K562 (cell line): ENCODE results near the gene MBD5. TPM values are rescaled to one million over a fixed set of nuclear protein-coding genes. Genes with fewer than 3 reads are reported as not detected.

Experiments
- ATAC-seq: fragments of 200-7000 bp; cut with Tn5 transposase; 3 replicates; pipeline ENCODE4 v1.9.1; 2020; ENCODE audit warnings: moderate library complexity
- BruUV-seq: library from RNA; stranded (reverse); fragments of 400-500 nt; replicated peaks from 2 replicates; lab custom pipeline; 2021; lab: Mats Ljungman, UMichigan
- CTCF ChIA-PET: fragments of 300-600 bp; formaldehyde crosslinking; extraction: SDS; loops from one replicate; lab custom pipeline; 2021; ENCODE audit warnings: low intra/inter-chr PET ratio; lab: Yijun Ruan, JAX
- POLR2A ChIA-PET: fragments of 300-600, 350-650 bp; sonication (Branson Sonifier 250); formaldehyde crosslinking; extraction: SDS; loops from one replicate; lab custom pipeline; 2021; ENCODE audit warnings: antibody characterized with exemption, inconsistent platforms; lab: Yijun Ruan, JAX
- DNase-seq, 4 experiments: peaks; one replicate each; pipeline versions ENCODE4 v3.0.0 to v3.0.0-alpha.2; 2011 to 2018; ENCODE audit warnings: low spot score in 3 of 4, mixed read lengths in 3 of 4; ENCODE audit errors: extremely low read depth in 1 of 4
- FAIRE-seq: peaks from 2 replicates; lab custom pipeline; 2011; peaks lifted over from hg19 to GRCh38; lab: Jason Lieb, UNC
- H2AFZ ChIP-seq: 2 replicates; pipeline ENCODE4 v1.6.0; 2011; ENCODE audit warnings: low read depth, low read length, control low read depth, inconsistent platforms
- H3K27ac ChIP-seq: fragments of 200-600 bp; 3 replicates; pipeline ENCODE4 v1.8.0; 2011; ENCODE audit warnings: low read depth, mild to moderate bottlenecking, control low read depth, inconsistent platforms, low read length, moderate library complexity, mixed read lengths; ENCODE audit errors: extremely low read depth
- H3K27me3 ChIP-seq, 2 experiments: fragments of 300-600 bp in 1 of 2; 2 replicates in 1 of 2; 3 replicates in 1 of 2; pipeline versions ENCODE4 v1.6.0 to v1.8.0; 2011; ENCODE audit warnings: inconsistent platforms in 2 of 2, low read length in 2 of 2, mild to moderate bottlenecking in 1 of 2, mixed read lengths in 1 of 2, moderate library complexity in 1 of 2; ENCODE audit not compliant: control insufficient read depth in 2 of 2, insufficient read depth in 2 of 2
- H3K36me3 ChIP-seq: fragments of 300-600 bp; 3 replicates; pipeline ENCODE4 v1.8.0; 2011; ENCODE audit warnings: mild to moderate bottlenecking, low read length, inconsistent platforms; ENCODE audit not compliant: control insufficient read depth, insufficient read depth
- H3K4me1 ChIP-seq, 2 experiments: fragments of 200-600 bp in 1 of 2; replicated peaks in 1 of 2; 2 replicates in 1 of 2; 3 replicates in 1 of 2; pipeline versions ENCODE4 v1.5.1 to v1.8.0; 2011; ENCODE audit warnings: inconsistent platforms in 2 of 2, low read length in 2 of 2, mild to moderate bottlenecking in 1 of 2, mixed read lengths in 1 of 2, moderate library complexity in 1 of 2; ENCODE audit not compliant: control insufficient read depth in 2 of 2, insufficient read depth in 2 of 2
- H3K4me2 ChIP-seq: 2 replicates; pipeline ENCODE4 v1.6.1; 2011; ENCODE audit warnings: low read length, control low read depth, inconsistent platforms, mixed read lengths; ENCODE audit not compliant: insufficient read depth
- H3K4me3 ChIP-seq: fragments of 200-600 bp; sonication (generic), shearing (Covaris generic); 2 replicates; pipeline ENCODE4 v1.5.1; 2016; ENCODE audit warnings: control low read depth, inconsistent platforms
- H3K79me2 ChIP-seq: fragments of 200-600 bp; 3 replicates; pipeline ENCODE4 v1.8.0; 2011; ENCODE audit warnings: low read length, inconsistent platforms; ENCODE audit not compliant: control insufficient read depth, insufficient read depth
- H3K9ac ChIP-seq, 2 experiments: 2 replicates each; pipeline versions ENCODE4 v1.6.0 to v1.6.1; 2011; ENCODE audit warnings: low read depth in 2 of 2, low read length in 2 of 2, control low read depth in 1 of 2, inconsistent platforms in 1 of 2, mild to moderate bottlenecking in 1 of 2, mixed read lengths in 1 of 2; ENCODE audit not compliant: insufficient read depth in 1 of 2
- H3K9me1 ChIP-seq: one replicate; pipeline ENCODE4 v1.6.0; 2011; ENCODE audit warnings: inconsistent platforms, mild to moderate bottlenecking, low read length, moderate library complexity; ENCODE audit not compliant: control insufficient read depth, insufficient read depth
- H3K9me3 ChIP-seq: replicated peaks from 2 replicates; pipeline ENCODE4 v1.5.1; 2011; ENCODE audit warnings: low read depth, low read length, inconsistent platforms; ENCODE audit not compliant: control insufficient read depth, insufficient read depth
- H4K20me1 ChIP-seq: replicated peaks from 2 replicates; pipeline ENCODE4 v1.6.1; 2011; ENCODE audit warnings: low read length, inconsistent platforms, mixed read lengths; ENCODE audit not compliant: control insufficient read depth, insufficient read depth
- ATF7 ChIP-seq: fragments of 450-650 bp; IDR thresholded peaks from 2 replicates; pipeline ENCODE4 v1.7.1; 2014; ENCODE audit warnings: mild to moderate bottlenecking, moderate library complexity
- BCOR ChIP-seq: fragments of 450-650 bp; IDR thresholded peaks from 2 replicates; pipeline ENCODE4 v1.6.1; 2016
- FOXJ2 ChIP-seq: fragments of 200-800 bp; sonication (Bioruptor generic); IDR thresholded peaks from 2 replicates; pipeline ENCODE4 v1.6.1; 2016; ENCODE audit warnings: missing genetic modification characterization, missing compliant biosample characterization
- GATA2 ChIP-seq: sonication (generic); formaldehyde crosslinking; IDR thresholded peaks from 2 replicates; pipeline ENCODE4 v1.4.0; 2020; ENCODE audit warnings: mild to moderate bottlenecking, missing genetic modification reagents
- HNRNPH1 ChIP-seq: fragments of 200-400 bp; formaldehyde crosslinking; optimal IDR thresholded peaks from 2 replicates; pipeline ENCODE3; 2017; ENCODE audit warnings: low read depth, mild to moderate bottlenecking, low read length, moderate library complexity
- KAT2B ChIP-seq: IDR thresholded peaks from one replicate; pipeline ENCODE4 v1.6.1; 2012; ENCODE audit warnings: low read depth, mild to moderate bottlenecking, control low read depth, inconsistent platforms, low read length, moderate library complexity
- ZNF133 ChIP-seq: fragments of 250-450 bp; sonication (Bioruptor Pico); IDR thresholded peaks from 2 replicates; pipeline ENCODE4 v1.4.0; 2020; ENCODE audit warnings: mild to moderate bottlenecking
- WGBS: fragments of 100-300 bp; shearing (Covaris generic); methylation state at CpG from one replicate; pipeline ENCODE4 v1.1.6; 2016; ENCODE audit warnings: low coverage, mixed read lengths; ENCODE audit not compliant: insufficient coverage; ENCODE audit errors: missing lambda C conversion rate; 5-methylcytosine and 5-hydroxymethylcytosine counted together
- in situ Hi-C: fragments of 300-500 bp; cut with MboI; formaldehyde crosslinking; loops from 4 replicates; pipeline ENCODE4 v1.15.0; 2018; ENCODE audit warnings: inconsistent platforms, mixed read lengths
- intact Hi-C: fragments of 100-400 bp; cut with micrococcal nuclease; formaldehyde crosslinking; loops from 2 replicates; pipeline ENCODE4 v1.14.2; 2022
- polyA plus RNA-seq, 8 experiments: library from polyadenylated mRNA; depleted of rRNA in 4 of 8; stranded (reverse) in 5 of 8; unstranded in 3 of 8; fragments of >200 nt; fragmentation: Nextera tagmentation in 2 of 8; fragmentation: Illumina TruSeq in 1 of 8; extraction: Ambion mirVana in 2 of 8; extraction: Trizol in 1 of 8; gene quantifications; 2 replicates each; pipeline versions ENCODE4 v1.2.1 to v1.2.3, GENCODE V29; 2011 to 2014; ENCODE audit warnings: inconsistent platforms in 1 of 8, missing spikeins in 1 of 8
- total RNA-seq, 7 experiments: library from RNA; depleted of rRNA in 6 of 7; stranded (reverse); fragments of >200 nt in 6 of 7; fragmentation: Illumina TruSeq in 2 of 7; extraction: Trizol in 2 of 7; gene quantifications; 2 replicates each; pipeline versions ENCODE4 v1.2.1 to v1.2.3, GENCODE V29; 2011 to 2021; ENCODE audit warnings: low replicate concordance in 1 of 7
- TF ChIP-seq, protein P1 (sequence below): fragments of 450-650 bp; IDR thresholded peaks from 2 replicates; pipeline ENCODE4 v1.6.1; 2016; ENCODE audit warnings: borderline replicate concordance
- TF ChIP-seq, protein P2 (sequence below): IDR thresholded peaks from 2 replicates; pipeline ENCODE4 v1.6.1; 2012; ENCODE audit warnings: low read depth, low read length, improper control_type of control experiment, borderline replicate concordance
- TF ChIP-seq, protein P3 (sequence below): fragments of 250-450 bp; sonication (Bioruptor Pico); IDR thresholded peaks from 2 replicates; pipeline ENCODE4 v1.6.1; 2021; ENCODE audit warnings: mild to moderate bottlenecking

The MBD5 gene
- total and polyA plus RNA-seq, 9 of the 15 experiments (the other 6 are each of a cell fraction or from before 2014, with no cell fraction given): 3.4 to 14.5 (median 9.0) TPM

DNA sequence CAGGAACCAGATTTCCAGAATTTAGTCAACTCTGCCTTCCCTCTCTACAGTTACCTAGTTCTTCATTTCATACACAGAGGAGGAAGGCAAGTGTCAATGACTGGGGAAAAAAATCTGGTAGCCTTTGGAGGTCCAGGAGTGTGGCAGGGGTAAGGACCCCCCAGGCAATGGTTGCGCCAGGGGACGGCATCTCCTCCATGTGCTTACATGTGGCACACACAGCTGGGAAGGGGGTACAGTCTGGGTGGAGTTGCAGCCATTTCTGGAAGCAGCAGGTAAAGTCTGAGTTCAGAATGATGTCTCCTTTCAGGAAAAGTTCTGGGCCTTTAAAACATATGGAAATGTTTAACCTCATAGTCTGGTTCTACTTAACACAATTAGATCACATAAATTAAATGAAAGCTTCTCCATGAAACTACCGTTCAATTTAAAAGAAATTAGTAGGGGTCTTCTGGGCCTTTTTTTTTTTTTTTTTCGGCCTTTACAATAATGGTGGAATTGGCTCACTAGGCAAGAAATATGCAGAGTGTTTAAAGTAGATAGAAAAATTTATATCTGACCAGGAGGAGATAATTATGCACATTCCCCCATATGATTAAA lies 470.0 kb downstream of the MBD5 start:
- Histone ChIP-seq H3K9me1 (no peaks in the 10 kb centered on the region), H2AFZ (no peak overlapping the region), H3K36me3 (no peaks in the 10 kb centered on the region), H3K27me3 (no peaks in the 10 kb centered on the region), H3K4me2 (no peak overlapping the region), H3K79me2 (no peaks in the 10 kb centered on the region), H3K9me3 (no peaks in the 10 kb centered on the region), H3K9ac (no peak overlapping the region), H3K4me1 (no peaks in the 10 kb centered on the region), H4K20me1 (no peaks in the 10 kb centered on the region), H3K4me3 (no peak overlapping the region), H3K27ac (no peak overlapping the region)
- ATAC-seq (no peak), DNase-seq (no peak), FAIRE-seq (no peak)
- ChIA-PET CTCF (interaction anchor here (0.7 kb wide), 1 partner anchor 15 kb away, joined by 5 read pairs; no protein-coding TSS in a partner anchor), POLR2A (no interaction called here)
- in situ Hi-C loops (no loop called here), intact Hi-C loops (no loop called here)
- BruUV-seq: no TSS peak
- TF ChIP-seq KAT2B: no peak
- TF ChIP-seq, protein P1, sequence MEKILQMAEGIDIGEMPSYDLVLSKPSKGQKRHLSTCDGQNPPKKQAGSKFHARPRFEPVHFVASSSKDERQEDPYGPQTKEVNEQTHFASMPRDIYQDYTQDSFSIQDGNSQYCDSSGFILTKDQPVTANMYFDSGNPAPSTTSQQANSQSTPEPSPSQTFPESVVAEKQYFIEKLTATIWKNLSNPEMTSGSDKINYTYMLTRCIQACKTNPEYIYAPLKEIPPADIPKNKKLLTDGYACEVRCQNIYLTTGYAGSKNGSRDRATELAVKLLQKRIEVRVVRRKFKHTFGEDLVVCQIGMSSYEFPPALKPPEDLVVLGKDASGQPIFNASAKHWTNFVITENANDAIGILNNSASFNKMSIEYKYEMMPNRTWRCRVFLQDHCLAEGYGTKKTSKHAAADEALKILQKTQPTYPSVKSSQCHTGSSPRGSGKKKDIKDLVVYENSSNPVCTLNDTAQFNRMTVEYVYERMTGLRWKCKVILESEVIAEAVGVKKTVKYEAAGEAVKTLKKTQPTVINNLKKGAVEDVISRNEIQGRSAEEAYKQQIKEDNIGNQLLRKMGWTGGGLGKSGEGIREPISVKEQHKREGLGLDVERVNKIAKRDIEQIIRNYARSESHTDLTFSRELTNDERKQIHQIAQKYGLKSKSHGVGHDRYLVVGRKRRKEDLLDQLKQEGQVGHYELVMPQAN: no peak
- TF ChIP-seq, protein P2, sequence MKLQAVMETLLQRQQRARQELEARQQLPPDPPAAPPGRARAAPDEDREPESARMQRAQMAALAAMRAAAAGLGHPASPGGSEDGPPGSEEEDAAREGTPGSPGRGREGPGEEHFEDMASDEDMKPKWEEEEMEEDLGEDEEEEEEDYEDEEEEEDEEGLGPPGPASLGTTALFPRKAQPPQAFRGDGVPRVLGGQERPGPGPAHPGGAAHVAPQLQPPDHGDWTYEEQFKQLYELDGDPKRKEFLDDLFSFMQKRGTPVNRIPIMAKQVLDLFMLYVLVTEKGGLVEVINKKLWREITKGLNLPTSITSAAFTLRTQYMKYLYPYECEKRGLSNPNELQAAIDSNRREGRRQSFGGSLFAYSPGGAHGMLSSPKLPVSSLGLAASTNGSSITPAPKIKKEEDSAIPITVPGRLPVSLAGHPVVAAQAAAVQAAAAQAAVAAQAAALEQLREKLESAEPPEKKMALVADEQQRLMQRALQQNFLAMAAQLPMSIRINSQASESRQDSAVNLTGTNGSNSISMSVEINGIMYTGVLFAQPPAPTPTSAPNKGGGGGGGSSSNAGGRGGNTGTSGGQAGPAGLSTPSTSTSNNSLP: no peak
- no peak for TF ChIP-seq ZNF133 (CRISPR knock-in tag)
- no peak for TF ChIP-seq FOXJ2
- no peak for TF ChIP-seq ATF7
- TF ChIP-seq HNRNPH1: no peak
- no peak for TF ChIP-seq GATA2
- TF ChIP-seq BCOR: no peak
- TF ChIP-seq, protein P3, sequence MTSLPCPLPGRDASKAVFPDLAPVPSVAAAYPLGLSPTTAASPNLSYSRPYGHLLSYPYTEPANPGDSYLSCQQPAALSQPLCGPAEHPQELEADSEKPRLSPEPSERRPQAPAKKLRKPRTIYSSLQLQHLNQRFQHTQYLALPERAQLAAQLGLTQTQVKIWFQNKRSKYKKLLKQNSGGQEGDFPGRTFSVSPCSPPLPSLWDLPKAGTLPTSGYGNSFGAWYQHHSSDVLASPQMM (CRISPR knock-in tag): no peak
- WGBS: 0% methylated on average over 4 of the region's 4 CpGs
